ENCODE data around the gene FBL. TPM values are rescaled to one million over a fixed set of nuclear protein-coding genes. Genes with fewer than 3 reads are reported as not detected.
"Not testable (repeated sequence)": the region's sequence is repeated elsewhere in the genome, so short reads cannot be mapped to it uniquely, and the experiment has no call there.

FBL gene
- total RNA-seq, 2 experiments from 2014 or later, result 901 to 905 TPM

- intact Hi-C loops (cut with micrococcal nuclease), result no loop called here
- TF ChIP-seq CTCF (IDR thresholded peaks at IDR 0.05), result no peak
- Mint-ChIP-seq H3K4me1 (ENCODE audit: low read depth) (no peaks in the 10 kb centered on the region), H3K36me3 (ENCODE audit: low read depth) (no peaks in the 10 kb centered on the region), H3K27me3 (no peaks in the 10 kb centered on the region), H3K4me3 (no peak overlapping the region), H3K27ac (no peak overlapping the region), H3K9me3 (no peaks in the 10 kb centered on the region)
- no peak for DNase-seq
- ChIA-PET POLR2A (interaction anchor here (0.9 kb wide), 1 partner anchor 9 kb away, joined by 3 read pairs; no protein-coding TSS in a partner anchor), CTCF (interaction anchor here (0.8 kb wide), 1 partner anchor 18 kb away, joined by 3 read pairs; no protein-coding TSS in a partner anchor)
- ATAC-seq, result no peak
These were observed 35.8 kb downstream of the FBL start for GRCh38 chr19:39810424-39810823.

- POLR2A ChIA-PET, result interaction anchor here (1.2 kb wide), 1 partner anchor 35 kb away, joined by 4 read pairs; no protein-coding TSS in a partner anchor
- Mint-ChIP-seq H3K36me3 (ENCODE audit: low read depth) (no peaks in the 10 kb centered on the region), H3K27me3 (peaks cover 1% of the 10 kb centered on the region), H3K9me3 (no peaks in the 10 kb centered on the region), H3K27ac (no peak overlapping the region), H3K4me3 (no peak overlapping the region), H3K4me1 (ENCODE audit: low read depth) (no peaks in the 10 kb centered on the region)
- CTCF ChIA-PET, result interaction anchor here (2.6 kb wide), 1 partner anchor 17 kb away, joined by 16 read pairs; no protein-coding TSS in a partner anchor
- no peak for TF ChIP-seq CTCF (IDR thresholded peaks at IDR 0.05)
- DNase-seq (no peak), ATAC-seq (no peak)
- intact Hi-C loops (cut with micrococcal nuclease), result no loop called here
These were observed 36.8 kb downstream of the FBL start for GRCh38 chr19:39809368-39809767.

GRCh38 chr19:39808688-39809087 is 37.5 kb downstream of the FBL start:
- not testable (repeated sequence) for H3K27me3 Mint-ChIP-seq

GRCh38 chr19:39807846-39808364 is 38.3 kb downstream of the FBL start:
- Mint-ChIP-seq H3K27ac (no peak overlapping the region), H3K36me3 (ENCODE audit: low read depth) (no peaks in the 10 kb centered on the region), H3K4me3 (no peak overlapping the region), H3K9me3 (no peaks in the 10 kb centered on the region), H3K27me3 (peaks cover 5% of the 10 kb centered on the region), H3K4me1 (ENCODE audit: low read depth) (no peaks in the 10 kb centered on the region)
- DNase-seq (no peak), ATAC-seq (no peak)
- ChIA-PET POLR2A (interaction anchor here (0.6 kb wide), 1 partner anchor 37 kb away, joined by 3 read pairs; no protein-coding TSS in a partner anchor), CTCF (interaction anchor here (0.7 to 2.6 kb wide), 3 partner anchors 11 to 36 kb away, joined by 3 to 16 read pairs (median 3); no protein-coding TSS in a partner anchor)
- intact Hi-C loops (cut with micrococcal nuclease), result no loop called here
- no peak for TF ChIP-seq CTCF (IDR thresholded peaks at IDR 0.05)

More at GRCh38 chr19:39808688-39809087, 37.5 kb downstream of the FBL start:
- ATAC-seq; H3K27ac Mint-ChIP-seq; H3K4me1 Mint-ChIP-seq (ENCODE audit: low read depth); H3K36me3 Mint-ChIP-seq (ENCODE audit: low read depth); H3K9me3 Mint-ChIP-seq; H3K4me3 Mint-ChIP-seq; intact Hi-C loops (cut with micrococcal nuclease); DNase-seq: not testable (repeated sequence)
- ChIA-PET CTCF (interaction anchor here (0.7 to 2.6 kb wide), 3 partner anchors 12 to 35 kb away, joined by 3 to 16 read pairs (median 3); no protein-coding TSS in a partner anchor), POLR2A (interaction anchor here (1.2 kb wide), 1 partner anchor 36 kb away, joined by 4 read pairs; no protein-coding TSS in a partner anchor)

GRCh38 chr19:39805104-39805503 is 41.1 kb downstream of the FBL start:
- no peaks in the 10 kb centered on the region for H3K36me3 Mint-ChIP-seq (ENCODE audit: low read depth)
- no peak overlapping the region for H3K27ac Mint-ChIP-seq
- ChIA-PET POLR2A (no interaction called here), CTCF (interaction anchor here (1.3 to 4.5 kb wide), 2 partner anchors 13 to 258 kb away, joined by 3 to 35 read pairs; no protein-coding TSS in a partner anchor)
- H3K27me3 Mint-ChIP-seq, result peaks cover 7% of the 10 kb centered on the region
- H3K4me3 Mint-ChIP-seq, result no peak overlapping the region
- no peak for TF ChIP-seq CTCF (IDR thresholded peaks at IDR 0.05)
- no peaks in the 10 kb centered on the region for H3K9me3 Mint-ChIP-seq
- H3K4me1 Mint-ChIP-seq (ENCODE audit: low read depth), result no peaks in the 10 kb centered on the region
- no peak for ATAC-seq
- no peak for DNase-seq
- intact Hi-C loops (cut with micrococcal nuclease), result no loop called here
